HG03095 (cell line): Measurements from ENCODE around the gene TALDO1.
"Not testable (repeated sequence)": the region's sequence is repeated elsewhere in the genome, so short reads cannot be mapped to it uniquely, and the experiment has no call there.

Source experiments
- ATAC-seq: cut with Tn5 transposase; IDR thresholded peaks from one replicate; pipeline ENCODE4 v1.9.1; 2021; ENCODE audit warnings: moderate library complexity; ENCODE audit not compliant: unreplicated experiment

TALDO1 gene

DNA sequence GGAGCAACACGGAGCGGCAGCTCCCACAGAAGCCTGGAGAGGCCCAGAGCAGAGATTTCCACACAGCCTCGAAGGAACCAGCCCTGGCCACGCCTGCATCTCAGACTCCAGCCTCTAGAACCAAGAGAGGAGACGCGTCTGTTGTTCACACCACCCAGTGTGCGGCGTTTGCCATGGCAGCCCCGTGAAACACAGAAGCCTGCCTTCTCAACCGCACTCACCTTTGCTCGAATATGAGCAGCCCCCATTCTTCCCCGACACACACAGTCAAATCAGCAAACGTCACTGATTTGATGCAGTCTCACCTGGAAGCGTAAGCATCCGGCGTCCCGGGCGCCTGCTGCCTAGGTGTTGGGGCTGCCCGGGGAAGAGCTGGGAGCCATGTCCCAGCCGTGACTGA, 14.2 kb upstream of the TALDO1 start:
- no peak for ATAC-seq

GRCh38 chr11:734541-734940, 12.7 kb upstream of the TALDO1 start:
- ATAC-seq, result not testable (repeated sequence)

- no peak for ATAC-seq
Measured at GRCh38 chr11:737366-737765, 9.9 kb upstream of the TALDO1 start.

GRCh38 chr11:737899-738298, 9.4 kb upstream of the TALDO1 start:
- not testable (repeated sequence) for ATAC-seq

DNA sequence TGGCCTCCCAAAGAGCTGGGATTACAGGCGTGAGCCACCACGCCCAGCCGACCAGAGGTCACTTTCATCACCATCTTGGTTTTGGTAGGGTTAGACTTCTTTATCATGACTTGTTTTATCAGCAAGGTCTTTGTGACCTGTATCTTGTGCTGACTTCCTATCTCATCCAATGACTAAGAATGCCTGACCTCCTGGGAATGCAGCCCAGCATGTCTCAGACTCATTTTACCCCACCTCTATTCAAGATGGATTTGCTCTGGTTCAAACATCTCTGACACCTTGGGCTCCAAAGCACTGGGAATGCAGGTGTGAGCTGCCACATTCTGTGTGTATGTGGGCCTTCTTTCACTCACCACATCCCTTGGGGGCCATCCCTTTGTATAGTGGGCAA, 5.1 kb upstream of the TALDO1 start:
- ATAC-seq, result no peak

- ATAC-seq, result no peak
Measured at GRCh38 chr11:742571-743201, 4.6 kb upstream of the TALDO1 start.

- ATAC-seq, result no peak
Measured at GRCh38 chr11:745428-745827, 1.8 kb upstream of the TALDO1 start.

DNA sequence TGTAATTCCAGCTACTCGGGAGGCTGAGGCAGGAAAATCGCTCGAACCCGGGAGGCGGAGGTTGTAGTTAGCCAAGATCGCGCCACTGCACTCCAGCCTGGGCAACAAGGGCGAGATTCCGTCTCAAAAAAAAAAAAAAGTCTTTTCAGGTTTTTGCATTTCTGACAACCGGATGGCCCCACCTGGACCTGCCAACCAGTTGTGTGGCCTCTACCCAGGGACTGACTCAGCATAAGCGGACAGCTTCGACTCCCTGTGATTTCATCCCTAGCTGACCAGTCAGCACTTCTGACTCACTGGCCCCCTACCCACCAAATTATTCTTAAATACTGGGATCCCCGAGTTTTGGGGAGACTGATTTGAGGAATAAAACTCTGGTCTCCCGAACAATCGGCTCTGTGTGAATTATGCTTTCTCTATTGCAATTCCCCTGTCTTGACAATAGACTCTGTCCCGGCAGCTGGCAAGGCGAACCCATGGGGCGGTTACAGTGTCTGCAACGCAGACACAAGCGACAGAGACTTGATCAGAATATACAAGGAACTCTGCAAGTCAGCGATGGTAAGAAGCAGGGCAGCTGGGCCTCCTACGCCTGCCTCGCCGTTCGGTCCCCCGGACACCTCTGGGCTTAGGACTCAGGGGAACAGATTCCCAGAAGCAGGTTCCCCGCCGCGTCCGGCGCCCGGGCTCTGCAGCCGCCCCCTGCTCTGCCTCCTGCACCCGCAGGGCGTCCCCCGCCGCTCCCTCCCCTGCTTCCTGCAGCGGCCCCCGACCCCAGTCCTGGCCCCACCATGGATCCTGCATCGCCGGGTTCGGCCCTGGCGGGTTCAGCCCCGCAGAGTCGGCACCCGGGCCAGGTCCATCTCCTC, 741 bp upstream of the TALDO1 start:
- ATAC-seq, result peak; percentile 26

GRCh38 chr11:748007-748359, 719 bp downstream of the TALDO1 start:
- no peak for ATAC-seq

- no peak for ATAC-seq
Measured at GRCh38 chr11:749731-750130, 2.5 kb downstream of the TALDO1 start.

DNA sequence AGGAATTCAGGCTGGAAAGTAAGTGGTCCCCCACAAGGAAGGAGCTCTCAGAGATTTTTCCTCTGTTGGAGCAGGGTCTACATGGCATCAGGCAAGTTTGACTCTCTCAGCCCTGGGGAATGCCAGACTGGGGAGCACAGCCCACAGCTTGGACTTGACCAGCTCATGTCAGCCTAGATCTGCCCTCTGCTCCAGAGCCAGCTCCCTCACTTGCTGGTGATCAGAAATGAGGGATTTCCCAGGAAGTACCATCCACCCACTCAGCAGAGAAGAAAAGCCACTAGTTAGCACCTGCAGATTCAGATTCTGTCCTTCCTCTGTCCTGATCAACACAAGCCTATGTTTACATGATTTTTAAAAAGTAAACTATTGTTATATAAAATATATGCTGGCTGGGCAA, 13.0 kb downstream of the TALDO1 start:
- ATAC-seq, result no peak

DNA sequence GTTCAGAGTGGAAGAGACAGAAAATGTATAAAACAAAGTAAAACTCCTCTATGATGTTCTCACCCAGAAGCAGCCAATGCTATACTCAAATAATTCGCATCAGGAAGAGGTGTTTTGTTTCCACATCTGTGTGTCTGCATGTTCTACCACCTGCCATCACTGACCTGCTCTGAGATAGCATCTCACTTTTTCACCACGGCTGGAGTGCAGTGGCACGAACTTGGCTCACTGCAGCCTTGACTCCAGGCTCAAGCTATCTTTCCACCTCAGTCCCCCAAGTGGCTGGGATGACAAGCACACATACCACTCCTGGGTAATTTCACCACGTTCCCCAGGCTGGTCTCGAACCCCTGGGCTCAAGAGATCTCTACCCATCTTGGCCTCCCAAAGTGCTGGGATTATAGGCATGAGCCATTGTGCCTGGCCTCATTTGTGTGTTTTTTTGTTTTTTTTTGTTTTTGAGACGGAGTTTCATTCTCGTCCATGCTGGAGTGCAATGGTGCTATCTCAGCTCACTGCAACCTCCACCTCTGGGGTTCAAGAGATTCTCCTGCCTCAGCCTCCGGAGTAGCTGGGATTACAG, 14.4 kb downstream of the TALDO1 start:
- ATAC-seq, result no peak

- no peak for ATAC-seq
Measured at GRCh38 chr11:762421-763072, 15.3 kb downstream of the TALDO1 start.

DNA sequence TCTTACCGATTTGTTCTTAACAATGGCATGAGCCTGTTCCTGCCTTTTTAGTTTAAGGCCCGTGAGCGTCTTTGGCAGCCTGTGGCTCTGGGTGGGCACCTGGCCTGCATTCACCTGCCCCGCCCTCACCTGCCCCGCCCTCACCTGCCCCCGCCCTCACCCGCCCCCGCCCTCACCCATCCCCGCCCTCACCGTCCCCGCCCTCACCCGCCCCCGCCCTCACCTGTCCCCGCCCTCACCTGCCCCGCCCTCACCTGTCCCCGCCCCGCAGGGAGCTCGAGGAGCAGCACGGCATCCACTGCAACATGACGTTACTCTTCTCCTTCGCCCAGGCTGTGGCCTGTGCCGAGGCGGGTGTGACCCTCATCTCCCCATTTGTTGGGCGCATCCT, 15.8 kb downstream of the TALDO1 start:
- ATAC-seq, result no peak

DNA sequence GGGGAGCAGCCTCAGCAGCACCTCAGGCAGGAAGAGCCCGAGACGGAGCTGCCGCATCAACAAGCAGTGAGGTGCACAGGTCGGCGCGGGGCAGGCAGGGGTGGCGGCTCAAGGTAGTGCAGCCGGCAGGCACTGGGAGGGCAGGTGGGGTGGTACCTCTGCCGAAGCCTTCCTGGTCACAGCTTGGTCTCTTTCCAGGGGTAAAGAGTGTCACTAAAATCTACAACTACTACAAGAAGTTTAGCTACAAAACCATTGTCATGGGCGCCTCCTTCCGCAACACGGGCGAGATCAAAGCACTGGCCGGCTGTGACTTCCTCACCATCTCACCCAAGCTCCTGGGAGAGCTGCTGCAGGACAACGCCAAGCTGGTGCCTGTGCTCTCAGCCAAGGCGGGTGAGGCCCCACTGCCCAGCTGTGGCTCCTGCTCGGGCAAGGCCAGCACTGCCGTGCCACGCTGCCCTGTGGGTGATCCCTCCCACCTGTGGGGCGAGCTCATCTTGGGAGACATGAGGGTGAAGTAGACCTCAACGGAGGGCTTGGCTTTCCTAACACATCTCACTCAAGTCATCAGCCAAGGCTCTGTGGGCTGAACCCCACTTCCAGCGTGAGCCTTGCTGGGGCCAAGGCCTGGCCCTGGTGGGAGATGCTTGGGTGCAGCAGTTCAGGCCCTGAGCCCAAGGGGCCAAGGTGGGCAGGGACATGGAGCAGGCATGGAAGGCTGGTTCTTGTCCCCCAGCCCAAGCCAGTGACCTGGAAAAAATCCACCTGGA, 16.5 kb downstream of the TALDO1 start:
- ATAC-seq, result no peak

DNA sequence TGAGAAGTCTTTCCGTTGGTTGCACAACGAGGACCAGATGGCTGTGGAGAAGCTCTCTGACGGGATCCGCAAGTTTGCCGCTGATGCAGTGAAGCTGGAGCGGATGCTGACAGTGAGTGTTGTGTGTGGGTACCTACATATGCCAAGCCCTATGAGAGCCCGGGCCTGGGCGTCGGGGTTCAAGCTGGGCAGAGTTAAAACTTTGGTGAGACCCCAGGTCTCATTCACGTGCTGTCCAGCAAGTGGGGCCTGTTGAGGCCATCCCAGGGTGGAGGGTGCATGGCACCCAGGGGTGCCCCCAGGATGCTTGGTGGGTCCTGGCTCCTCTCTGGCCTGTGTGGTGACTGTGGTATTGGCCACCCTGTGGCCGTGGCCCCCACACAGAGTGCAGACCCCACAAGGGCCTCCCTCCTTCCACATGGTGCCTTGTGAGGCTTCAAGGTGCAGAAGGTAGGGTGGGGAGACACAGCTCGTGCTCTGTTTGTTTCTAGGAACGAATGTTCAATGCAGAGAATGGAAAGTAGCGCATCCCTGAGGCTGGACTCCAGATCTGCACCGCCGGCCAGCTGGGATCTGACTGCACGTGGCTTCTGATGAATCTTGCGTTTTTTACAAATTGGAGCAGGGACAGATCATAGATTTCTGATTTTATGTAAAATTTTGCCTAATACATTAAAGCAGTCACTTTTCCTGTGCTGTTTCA, 17.2 kb downstream of the TALDO1 start:
- ATAC-seq, result no peak

GRCh38 chr11:765025-765801, 17.9 kb downstream of the TALDO1 start:
- no peak for ATAC-seq

DNA sequence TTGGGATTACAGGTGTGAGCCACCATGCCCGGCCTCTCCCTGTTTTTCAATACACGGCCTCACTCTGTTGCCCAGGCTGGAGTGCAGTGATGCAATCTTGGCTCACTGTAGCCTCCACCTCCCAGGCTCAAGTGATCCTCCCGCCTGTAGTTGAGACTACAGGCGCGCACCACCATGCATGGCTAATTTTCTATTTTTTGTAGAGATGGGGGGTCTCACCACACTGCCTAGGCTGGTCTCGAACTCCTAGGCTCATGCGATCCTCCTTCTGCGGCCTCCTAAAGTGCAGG, 18.5 kb downstream of the TALDO1 start:
- no peak for ATAC-seq

DNA sequence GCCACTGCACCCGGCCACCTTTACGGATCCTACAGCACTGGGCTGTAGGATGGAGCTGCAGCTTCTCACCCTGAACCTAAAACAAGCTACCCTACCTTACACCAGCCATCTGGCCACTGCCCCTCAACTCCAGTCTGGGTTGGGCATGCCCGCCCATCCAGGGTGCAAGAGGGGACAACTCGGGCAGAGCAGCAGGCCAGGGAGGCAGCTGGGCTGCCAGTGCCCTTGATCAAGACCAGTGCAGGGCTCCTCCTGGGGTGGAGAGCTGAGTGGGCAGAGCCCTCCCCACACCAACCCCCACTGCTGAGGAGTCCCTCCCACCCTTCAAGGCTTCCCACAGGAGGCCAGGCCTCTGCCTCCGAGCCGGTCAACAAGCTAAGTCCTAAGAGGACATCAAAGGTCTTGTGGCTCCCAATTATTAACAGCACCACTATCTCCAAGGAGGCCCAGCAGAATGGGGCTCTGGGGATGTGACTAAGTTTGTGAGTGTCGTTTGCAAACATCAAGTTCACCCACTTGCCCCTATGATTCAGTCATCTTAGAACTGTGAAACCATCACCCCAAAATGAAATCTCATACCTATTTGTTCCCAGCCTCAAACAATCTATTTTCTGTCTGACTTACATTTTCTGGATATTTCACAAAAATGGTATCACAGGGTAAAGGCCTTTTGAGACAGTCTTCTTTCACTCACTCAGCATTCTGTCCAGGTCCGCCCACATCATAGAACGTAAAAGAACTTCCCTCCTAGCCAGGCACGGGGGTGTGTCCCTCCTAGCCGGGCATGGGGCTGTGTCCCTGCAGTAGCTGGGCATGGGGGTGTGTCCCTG, 19.1 kb downstream of the TALDO1 start:
- no peak for ATAC-seq
